OCI-LY3 (cell line): ENCODE measurements around the gene ARID2.

Experiments
- H2AFZ ChIP-seq: fragments of 200-600, 300-600 bp; shearing (Covaris generic); 2 replicates; pipeline ENCODE4 v1.6.0; 2014; ENCODE audit warnings: antibody characterized with exemption, low read depth, low read length
- H3K27ac ChIP-seq: fragments of 200-600, 300-600 bp; sonication (generic); 2 replicates; pipeline ENCODE4 v1.5.1; 2014; ENCODE audit warnings: mild to moderate bottlenecking, low read length, moderate library complexity, mixed read lengths
- H3K27me3 ChIP-seq: fragments of 200-600, 300-600 bp; sonication (generic); 2 replicates; pipeline ENCODE4 v1.6.1; 2014; ENCODE audit warnings: low read depth, low read length, mixed read lengths
- H3K36me3 ChIP-seq: fragments of 200-600, 300-600 bp; sonication (generic); replicated peaks from 2 replicates; pipeline ENCODE3; 2014; ENCODE audit warnings: low read depth, low read length, mixed read lengths
- H3K4me1 ChIP-seq: fragments of 300-600, 200-600 bp; sonication (generic); 2 replicates; pipeline ENCODE4 v1.6.1; 2014; ENCODE audit warnings: low read length, mixed read lengths
- H3K4me2 ChIP-seq: fragments of 200-600, 300-600 bp; sonication (generic); 2 replicates; pipeline ENCODE4 v1.6.1; 2014; ENCODE audit warnings: low read length, mixed read lengths
- H3K4me3 ChIP-seq: fragments of 300-600, 200-600 bp; sonication (generic); 2 replicates; pipeline ENCODE4 v1.5.1; 2014; ENCODE audit warnings: antibody characterized with exemption, mild to moderate bottlenecking, low read length, moderate library complexity
- H3K79me2 ChIP-seq: fragments of 300-600, 200-600 bp; shearing (Covaris generic); 2 replicates; pipeline ENCODE4 v1.6.1; 2014; ENCODE audit warnings: mild to moderate bottlenecking, low read length, mixed read lengths
- H3K9ac ChIP-seq: fragments of 300-600, 200-600 bp; shearing (Covaris generic); 2 replicates; pipeline ENCODE4 v1.6.0; 2014; ENCODE audit warnings: mild to moderate bottlenecking, low read length, moderate library complexity
- H3K9me3 ChIP-seq: fragments of 200-600, 300-600 bp; shearing (Covaris generic); 2 replicates; pipeline ENCODE4 v1.6.1; 2014; ENCODE audit warnings: low read length, mixed read lengths; ENCODE audit not compliant: insufficient read depth
- H4K20me1 ChIP-seq: fragments of 200-600, 300-600 bp; sonication (generic); 2 replicates; pipeline ENCODE4 v1.6.1; 2016; ENCODE audit warnings: low read length, mixed read lengths; ENCODE audit not compliant: insufficient read depth
- CTCF ChIP-seq: fragments of 200-600, 300-600 bp; sonication (generic); IDR thresholded peaks from 2 replicates; pipeline ENCODE4 v1.5.1; 2014; ENCODE audit warnings: antibody characterized with exemption, low read length, low read depth
- EZH2phosphoT487 ChIP-seq: fragments of 200-600 bp; shearing (Covaris generic); IDR thresholded peaks from 2 replicates; pipeline ENCODE4 v1.6.1; 2018; ENCODE audit warnings: antibody characterized with exemption, mixed run types, low read depth

The ARID2 gene

DNA sequence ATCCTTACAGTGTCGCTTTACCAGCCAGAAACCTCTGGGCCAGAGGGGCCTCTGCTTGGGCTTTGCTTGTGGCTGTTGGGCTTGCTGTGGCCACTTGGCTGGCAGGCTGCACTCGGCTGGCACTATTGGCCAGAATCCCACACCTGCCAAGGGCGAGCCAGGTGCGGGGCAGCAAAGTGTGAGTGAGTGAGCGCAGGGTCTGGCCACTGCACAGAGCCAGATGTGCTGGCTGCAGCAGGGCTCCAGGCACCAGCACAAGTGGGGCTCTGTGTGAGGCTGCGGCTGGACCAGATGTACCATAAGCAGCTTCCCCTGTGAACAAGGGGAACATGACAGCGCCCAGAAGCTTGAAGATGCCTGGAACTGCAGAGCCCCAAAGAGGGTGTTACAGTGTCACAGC is 33.5 kb upstream of the ARID2 start:
- Histone ChIP-seq H3K79me2 (no peaks in the 10 kb centered on the region), H3K27me3 (peaks cover 6% of the 10 kb centered on the region), H3K4me1 (no peaks in the 10 kb centered on the region; the same call in 1 of the 2 replicates), H3K9ac (no peak overlapping the region), H2AFZ (no peak overlapping the region), H3K36me3 (no peaks in the 10 kb centered on the region), H3K9me3 (no peaks in the 10 kb centered on the region), H3K4me2 (no peak overlapping the region), H4K20me1 (no peaks in the 10 kb centered on the region), H3K27ac (no peak overlapping the region), H3K4me3 (no peak overlapping the region)
- TF ChIP-seq EZH2phosphoT487 (no peak), CTCF (no peak)

DNA sequence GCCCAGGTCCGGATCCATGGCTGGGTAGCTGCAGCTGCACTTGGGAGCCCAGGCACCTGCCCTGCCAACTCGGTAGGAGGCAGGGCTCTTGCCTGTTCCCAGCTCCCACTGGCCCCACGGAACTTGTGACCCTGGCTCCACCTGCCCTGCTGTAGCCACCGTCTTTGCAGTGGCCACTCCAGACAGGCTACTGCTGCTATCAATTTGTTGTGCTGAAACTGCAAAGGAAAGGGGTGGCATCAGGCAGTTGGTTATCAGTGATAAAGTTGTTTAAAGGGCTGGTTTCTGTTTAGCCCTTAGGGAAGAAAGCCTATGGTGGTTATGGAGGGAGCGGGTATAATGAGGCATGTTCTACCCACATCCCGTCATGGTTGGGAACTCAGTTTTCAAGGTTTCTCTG is 32.1 kb upstream of the ARID2 start:
- Histone ChIP-seq H3K9ac (no peak overlapping the region), H4K20me1 (no peaks in the 10 kb centered on the region), H3K4me3 (no peak overlapping the region), H3K36me3 (no peaks in the 10 kb centered on the region), H3K27me3 (peaks cover 3% of the 10 kb centered on the region; the same call in 1 of the 2 replicates), H3K4me1 (no peaks in the 10 kb centered on the region; the same call in 1 of the 2 replicates), H3K27ac (no peak overlapping the region), H3K79me2 (no peaks in the 10 kb centered on the region), H3K9me3 (no peaks in the 10 kb centered on the region), H2AFZ (no peak overlapping the region), H3K4me2 (no peak overlapping the region)
- TF ChIP-seq EZH2phosphoT487: no peak

DNA sequence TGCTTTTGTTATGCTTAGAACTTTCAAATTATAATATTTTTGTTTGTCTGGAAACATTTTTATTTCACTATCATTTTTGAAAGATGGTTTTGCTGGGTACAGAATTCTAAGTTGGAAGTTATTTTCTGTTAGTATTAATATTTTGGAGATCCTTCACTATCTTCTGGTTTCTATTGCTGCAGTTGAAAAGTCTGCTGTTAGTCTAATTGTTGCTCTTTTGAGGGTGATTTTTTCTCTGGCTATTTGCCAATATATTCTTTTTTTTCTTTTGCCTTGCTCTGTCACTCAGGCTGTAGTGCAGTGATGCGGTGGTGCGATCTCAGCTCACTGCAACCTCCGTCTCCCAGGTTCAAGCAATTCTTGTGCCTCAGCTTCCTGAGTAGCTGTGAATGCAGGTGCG is 28.2 kb upstream of the ARID2 start:
- H3K27ac ChIP-seq: no peak overlapping the region
- H3K27me3 ChIP-seq: peaks cover 3% of the 10 kb centered on the region; the same call in 1 of the 2 replicates
- no peaks in the 10 kb centered on the region for H3K9me3 ChIP-seq
- H3K4me2 ChIP-seq: no peak overlapping the region
- no peak overlapping the region for H3K9ac ChIP-seq
- no peaks in the 10 kb centered on the region for H4K20me1 ChIP-seq
- no peaks in the 10 kb centered on the region for H3K4me1 ChIP-seq
- no peak overlapping the region for H2AFZ ChIP-seq
- no peak for TF ChIP-seq EZH2phosphoT487
- no peak for TF ChIP-seq CTCF
- no peak overlapping the region for H3K4me3 ChIP-seq
- H3K79me2 ChIP-seq: no peaks in the 10 kb centered on the region
- no peaks in the 10 kb centered on the region for H3K36me3 ChIP-seq

DNA sequence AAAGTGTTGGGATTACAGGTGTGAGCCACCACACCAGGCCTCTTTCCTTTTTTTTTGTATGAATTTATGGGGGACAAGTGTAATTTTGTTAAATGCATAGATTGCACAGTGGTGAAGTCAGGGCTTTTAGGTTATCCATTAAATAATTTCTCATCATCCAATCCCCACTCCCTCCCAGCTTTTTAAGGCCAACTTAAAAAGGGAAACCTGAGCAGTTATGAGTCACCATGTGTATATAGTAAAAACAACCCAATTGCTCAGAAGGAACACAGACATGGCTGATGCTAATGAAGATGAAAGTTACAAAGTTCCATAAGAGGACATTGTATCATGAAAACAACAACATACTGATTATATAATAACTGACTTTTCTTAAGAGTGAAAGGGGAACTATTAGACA is 25.6 kb upstream of the ARID2 start:
- H3K4me2 ChIP-seq: no peak overlapping the region
- no peaks in the 10 kb centered on the region for H3K9me3 ChIP-seq
- no peak for TF ChIP-seq EZH2phosphoT487
- TF ChIP-seq CTCF: no peak
- no peaks in the 10 kb centered on the region for H4K20me1 ChIP-seq
- peaks cover 14% of the 10 kb centered on the region for H3K4me1 ChIP-seq
- H3K27ac ChIP-seq: no peak overlapping the region
- no peaks in the 10 kb centered on the region for H3K79me2 ChIP-seq
- H3K4me3 ChIP-seq: no peak overlapping the region
- no peak overlapping the region for H2AFZ ChIP-seq
- 0 out of 2 replicates have a peak, but pooled peaks cover 5% of the 10 kb centered on the region for H3K27me3 ChIP-seq
- H3K9ac ChIP-seq: no peak overlapping the region
- no peaks in the 10 kb centered on the region for H3K36me3 ChIP-seq
